Nephron (organoid): ENCODE measurements around the gene FTSJ3.
"Not testable (repeated sequence)": the region's sequence is repeated elsewhere in the genome, so short reads cannot be mapped to it uniquely, and the experiment has no call there.

Experiments
- H3K27ac Mint-ChIP-seq, 3 experiments: 2 replicates each; pipeline ENCODE4 v1.8.0; 2020; ENCODE audit warnings: mixed read lengths in 3 of 3, mild to moderate bottlenecking in 2 of 3, moderate library complexity in 1 of 3
- H3K27me3 Mint-ChIP-seq: 2 replicates; pipeline ENCODE4 v1.8.0; 2021; ENCODE audit warnings: low read depth, mild to moderate bottlenecking, moderate library complexity, mixed read lengths
- H3K36me3 Mint-ChIP-seq: 2 replicates; pipeline ENCODE4 v1.8.0; 2020; ENCODE audit warnings: low read depth, mixed read lengths
- H3K4me1 Mint-ChIP-seq: 2 replicates; pipeline ENCODE4 v1.8.0; 2020; ENCODE audit warnings: mixed read lengths
- H3K4me3 Mint-ChIP-seq, 3 experiments: 2 replicates each; pipeline ENCODE4 v1.8.0; 2020; ENCODE audit warnings: mild to moderate bottlenecking in 3 of 3, mixed read lengths in 3 of 3, moderate library complexity in 2 of 3
- H3K9me3 Mint-ChIP-seq: 2 replicates; pipeline ENCODE4 v1.8.0; 2020; ENCODE audit warnings: mixed read lengths
- CTCF ChIP-seq, 3 experiments: fragments of 200-600 bp; sonication (generic); IDR thresholded peaks; one replicate each; pipeline ENCODE4 v1.5.0; 2021; ENCODE audit warnings: antibody characterized with exemption in 3 of 3; ENCODE audit not compliant: unreplicated experiment in 3 of 3

FTSJ3 gene

GRCh38 chr17:63859257-63859656 is 31.8 kb upstream of the FTSJ3 start:
- TF ChIP-seq CTCF (IDR thresholded peaks at IDR 0.05; ENCODE audit: unreplicated experiment in 3 of 3) = no peak
- no peaks in the 10 kb centered on the region for H3K4me1 Mint-ChIP-seq

GRCh38 chr17:63856425-63856824 is 29.0 kb upstream of the FTSJ3 start:
- peaks cover 26% of the 10 kb centered on the region for H3K27me3 Mint-ChIP-seq
- H3K4me1 Mint-ChIP-seq, H3K27ac Mint-ChIP-seq, H3K36me3 Mint-ChIP-seq, H3K9me3 Mint-ChIP-seq, H3K4me3 Mint-ChIP-seq: not testable (repeated sequence)

More at GRCh38 chr17:63859257-63859656, 31.8 kb upstream of the FTSJ3 start:
- no peak overlapping the region for H3K4me3 Mint-ChIP-seq
- H3K27me3 Mint-ChIP-seq = peaks cover 26% of the 10 kb centered on the region
- H3K27ac Mint-ChIP-seq = no peak overlapping the region
- no peaks in the 10 kb centered on the region for H3K9me3 Mint-ChIP-seq
- no peaks in the 10 kb centered on the region for H3K36me3 Mint-ChIP-seq

- H3K4me1 Mint-ChIP-seq = no peaks in the 10 kb centered on the region
- H3K4me3 Mint-ChIP-seq = no peak overlapping the region
- H3K27me3 Mint-ChIP-seq = peaks cover 25% of the 10 kb centered on the region
- no peak for TF ChIP-seq CTCF (IDR thresholded peaks at IDR 0.05; ENCODE audit: unreplicated experiment in 3 of 3)
- H3K27ac Mint-ChIP-seq = no peak overlapping the region
- H3K9me3 Mint-ChIP-seq = no peaks in the 10 kb centered on the region
- no peaks in the 10 kb centered on the region for H3K36me3 Mint-ChIP-seq
Measured at GRCh38 chr17:63855185-63855584, 27.7 kb upstream of the FTSJ3 start.

- H3K27me3 Mint-ChIP-seq = peaks cover 22% of the 10 kb centered on the region
- H3K4me3 Mint-ChIP-seq = no peak overlapping the region
- H3K9me3 Mint-ChIP-seq = no peaks in the 10 kb centered on the region
- no peak overlapping the region for H3K27ac Mint-ChIP-seq
- H3K4me1 Mint-ChIP-seq = no peaks in the 10 kb centered on the region
- no peak for TF ChIP-seq CTCF (IDR thresholded peaks at IDR 0.05; ENCODE audit: unreplicated experiment in 3 of 3)
- H3K36me3 Mint-ChIP-seq = no peaks in the 10 kb centered on the region
Measured at GRCh38 chr17:63854709-63855108, 27.2 kb upstream of the FTSJ3 start.

- Mint-ChIP-seq H3K4me3 (no peak overlapping the region), H3K9me3 (no peaks in the 10 kb centered on the region), H3K27ac (no peak overlapping the region), H3K27me3 (peaks cover 18% of the 10 kb centered on the region), H3K4me1 (peaks cover 5% of the 10 kb centered on the region), H3K36me3 (no peaks in the 10 kb centered on the region)
- no peak for TF ChIP-seq CTCF (IDR thresholded peaks at IDR 0.05; ENCODE audit: unreplicated experiment in 3 of 3)
Measured at GRCh38 chr17:63853260-63853659, 25.8 kb upstream of the FTSJ3 start.

GRCh38 chr17:63850401-63850800 is 22.9 kb upstream of the FTSJ3 start:
- no peaks in the 10 kb centered on the region for H3K36me3 Mint-ChIP-seq
- H3K9me3 Mint-ChIP-seq = peaks cover 4% of the 10 kb centered on the region
- no peak overlapping the region for H3K27ac Mint-ChIP-seq
- peaks cover 5% of the 10 kb centered on the region for H3K4me1 Mint-ChIP-seq
- H3K4me3 Mint-ChIP-seq = no peak overlapping the region
- TF ChIP-seq CTCF (IDR thresholded peaks at IDR 0.05; ENCODE audit: unreplicated experiment in 3 of 3) = no peak
- peaks cover 14% of the 10 kb centered on the region for H3K27me3 Mint-ChIP-seq
